Stomach smooth muscle (tissue), 2 donors: ENCODE results near the gene GPR157.
"Not testable (repeated sequence)": the region's sequence is repeated elsewhere in the genome, so short reads cannot be mapped to it uniquely, and the experiment has no call there.

Experiments used
- H3K27ac ChIP-seq: one replicate; pipeline ENCODE4 v1.7.0; 2013; ENCODE audit warnings: mild to moderate bottlenecking, low read length, inconsistent platforms
- H3K27me3 ChIP-seq, 2 donors: one replicate each; pipeline ENCODE4 v1.7.0; 2013; ENCODE audit warnings: low read length in 2 of 2; ENCODE audit not compliant: insufficient read depth in 2 of 2, control insufficient read depth in 1 of 2
- H3K36me3 ChIP-seq, 2 donors: one replicate each; pipeline ENCODE4 v1.7.0; 2013; ENCODE audit warnings: low read length in 2 of 2; ENCODE audit not compliant: control insufficient read depth in 2 of 2, insufficient read depth in 2 of 2
- H3K4me1 ChIP-seq: one replicate; pipeline ENCODE4 v1.7.0; 2013; ENCODE audit warnings: low read length; ENCODE audit not compliant: control insufficient read depth, insufficient read depth
- H3K4me3 ChIP-seq, 2 donors: one replicate each; pipeline ENCODE4 v1.7.0; 2013; ENCODE audit warnings: low read length in 2 of 2
- H3K9ac ChIP-seq, 2 donors: one replicate each; pipeline ENCODE4 v1.7.0; 2013; ENCODE audit warnings: low read length in 2 of 2, mild to moderate bottlenecking in 1 of 2
- H3K9me3 ChIP-seq, 2 donors: one replicate each; pipeline ENCODE4 v1.7.0; 2013; ENCODE audit warnings: low read length in 2 of 2; ENCODE audit not compliant: control insufficient read depth in 2 of 2
- donor health status: healthy.
- donor health status: Pancreatic carcinoma.

GPR157 gene

DNA sequence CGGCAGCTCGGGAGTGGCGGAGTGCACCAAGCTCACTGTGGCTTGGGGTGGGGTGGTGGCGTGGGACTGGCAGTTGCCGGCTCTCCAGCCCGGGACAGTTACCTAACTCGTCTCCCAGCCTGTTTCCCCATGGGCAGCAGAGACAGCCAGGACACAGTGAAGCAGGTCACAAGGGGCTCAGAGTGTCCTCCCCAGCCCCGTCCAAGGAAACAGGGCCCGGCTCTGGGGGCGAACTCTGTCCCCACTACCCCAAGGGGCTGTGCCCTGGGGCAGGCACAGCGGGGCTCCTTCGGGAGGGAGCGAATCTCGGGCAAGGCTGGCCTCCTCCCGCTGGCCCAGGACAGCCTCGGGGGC lies 759 bp downstream of the GPR157 start:
- Histone ChIP-seq H3K4me3 (peak overlapping the region; percentile 71 to 82), H3K36me3 (no peaks in the 10 kb centered on the region)

DNA sequence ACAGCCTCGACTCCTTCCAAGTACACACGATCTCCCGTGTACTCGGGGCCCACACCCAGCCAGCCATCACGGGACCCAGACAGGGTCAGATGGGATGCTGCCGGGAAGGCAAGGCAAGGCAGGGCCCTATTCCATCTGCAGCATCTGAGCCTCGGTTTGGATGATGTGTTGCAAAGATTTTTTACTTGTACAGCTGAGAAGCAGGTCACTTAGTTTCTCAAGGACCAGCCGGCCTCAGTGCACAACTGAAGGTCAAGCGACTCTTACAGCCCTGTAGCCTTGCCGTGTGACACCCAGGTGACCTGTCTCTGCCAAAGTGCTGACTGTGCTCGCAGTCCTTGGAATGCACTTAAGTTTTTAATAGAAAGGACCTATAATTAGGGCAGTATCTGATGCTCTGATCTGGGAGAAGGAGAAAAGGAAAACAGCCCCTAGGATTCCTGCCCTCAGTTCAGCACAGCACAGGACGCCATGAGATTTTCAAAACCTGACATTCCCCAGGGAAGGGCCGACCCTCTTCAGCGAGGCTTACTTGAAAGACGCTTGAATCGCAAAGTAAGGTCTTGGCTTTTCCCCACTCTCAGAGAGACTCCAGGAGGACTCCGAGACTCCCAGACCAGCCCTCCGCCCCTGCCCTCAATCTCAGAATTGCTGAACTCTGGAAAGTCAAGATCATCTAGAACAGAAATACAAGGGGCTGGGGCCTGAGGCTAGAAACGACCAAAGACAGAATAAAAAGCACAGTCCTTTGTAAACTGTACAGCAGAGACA lies 1.3 kb downstream of the GPR157 start:
- no peaks in the 10 kb centered on the region for H3K27me3 ChIP-seq
- H3K4me3 ChIP-seq, result peak overlapping the region; percentile 71 to 82
- H3K36me3 ChIP-seq, result no peaks in the 10 kb centered on the region
- H3K9ac ChIP-seq, result peak overlapping the region; percentile 64 to 74
- H3K27ac ChIP-seq, result peak overlapping the region; percentile 24
- peaks cover 22% of the 10 kb centered on the region for H3K4me1 ChIP-seq
- H3K9me3 ChIP-seq, result no peaks in the 10 kb centered on the region

More for the DNA sequence above, 759 bp downstream of the GPR157 start:
- Histone ChIP-seq H3K4me1 (peaks cover 22% of the 10 kb centered on the region), H3K27me3 (no peaks in the 10 kb centered on the region), H3K9ac (peak overlapping the region; percentile 64 to 74), H3K27ac (peak overlapping the region; percentile 24), H3K9me3 (no peaks in the 10 kb centered on the region)

DNA sequence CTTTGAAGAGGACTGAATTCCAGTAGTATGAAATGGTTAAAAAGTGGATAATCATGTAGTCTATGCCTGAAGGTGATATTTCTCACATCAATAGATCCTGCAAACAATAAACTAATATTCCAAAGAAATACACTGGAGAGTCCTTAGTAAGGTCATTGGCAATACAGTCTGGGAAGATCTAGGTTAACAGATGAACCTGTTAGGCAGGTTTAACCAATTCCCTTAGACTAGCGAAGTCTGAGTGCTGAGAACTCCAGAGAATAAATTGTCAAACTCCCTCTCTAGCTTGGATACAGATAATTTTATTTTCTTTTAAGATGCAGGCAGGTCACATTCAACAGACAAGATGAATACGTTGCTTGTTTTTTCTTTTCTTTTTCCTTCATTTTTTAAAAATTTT lies 2.4 kb downstream of the GPR157 start:
- peaks cover 22% of the 10 kb centered on the region for H3K4me1 ChIP-seq
- H3K9ac ChIP-seq, result no peak overlapping the region
- no peak overlapping the region for H3K4me3 ChIP-seq
- no peaks in the 10 kb centered on the region for H3K27me3 ChIP-seq
- no peak overlapping the region for H3K27ac ChIP-seq
- H3K36me3 ChIP-seq, result no peaks in the 10 kb centered on the region
- H3K9me3 ChIP-seq, result no peaks in the 10 kb centered on the region

DNA sequence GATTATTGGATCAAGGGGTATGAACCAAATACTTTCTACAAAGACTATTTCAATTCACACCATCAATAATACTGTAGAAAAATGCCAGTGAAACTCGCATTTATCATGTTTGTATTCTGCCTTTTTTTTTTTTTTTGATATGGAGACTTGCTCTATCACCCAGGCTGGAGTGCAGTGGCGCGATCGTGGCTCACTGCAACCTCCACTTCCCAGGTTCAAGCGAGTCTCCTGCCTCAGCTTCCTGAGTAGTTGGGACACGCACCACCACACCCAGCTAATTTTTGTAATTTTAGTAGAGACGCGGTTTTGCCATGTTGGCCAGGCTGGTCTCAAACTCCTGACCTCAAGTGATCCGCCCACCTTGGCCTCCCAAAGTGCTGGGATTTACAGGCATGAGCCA lies 3.1 kb downstream of the GPR157 start:
- not testable (repeated sequence) for H3K27me3 ChIP-seq, H3K27ac ChIP-seq, H3K9me3 ChIP-seq, H3K9ac ChIP-seq, H3K36me3 ChIP-seq, H3K4me3 ChIP-seq
- peaks cover 22% of the 10 kb centered on the region for H3K4me1 ChIP-seq

DNA sequence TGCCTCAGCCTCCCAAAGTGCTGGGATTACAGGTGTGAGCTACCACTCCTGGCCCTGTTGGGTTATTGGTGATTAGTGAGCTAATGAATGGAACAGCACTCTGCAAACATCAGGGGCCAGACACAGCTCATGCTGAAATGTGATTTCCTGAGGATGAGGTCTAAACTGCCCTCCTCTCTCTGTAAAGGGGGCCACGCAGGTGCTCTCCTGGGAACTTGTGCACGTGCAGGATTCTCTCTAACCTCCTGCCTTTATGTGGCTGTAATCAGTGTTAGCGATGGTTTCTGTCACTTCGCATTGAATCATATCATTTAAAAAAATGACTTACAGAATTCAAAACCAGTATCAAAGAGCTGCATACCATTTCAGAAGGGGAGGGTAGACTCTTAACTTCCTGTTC lies 3.6 kb downstream of the GPR157 start:
- Histone ChIP-seq H3K9ac (no peak overlapping the region), H3K36me3 (no peaks in the 10 kb centered on the region), H3K27ac (no peak overlapping the region), H3K9me3 (no peaks in the 10 kb centered on the region), H3K27me3 (no peaks in the 10 kb centered on the region), H3K4me1 (peaks cover 22% of the 10 kb centered on the region), H3K4me3 (no peak overlapping the region)

DNA sequence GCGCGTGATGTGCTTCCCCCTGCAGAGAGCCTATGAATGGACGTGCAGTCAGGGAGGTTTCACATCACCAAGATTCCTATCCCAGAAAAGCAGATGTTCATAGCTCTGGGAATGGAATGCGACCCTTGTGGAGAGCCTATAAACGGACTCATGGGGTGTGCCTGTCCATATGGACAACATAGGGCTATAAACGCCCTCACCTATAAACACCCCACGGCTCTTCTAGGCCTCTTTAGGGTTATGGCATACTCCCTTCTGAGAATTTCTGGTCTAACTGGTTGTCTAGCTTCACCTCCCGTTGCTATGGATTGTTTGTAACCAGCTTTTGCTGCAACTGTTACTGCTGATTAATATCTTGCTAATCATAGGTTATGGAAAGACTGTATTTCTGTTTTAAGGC lies 4.5 kb downstream of the GPR157 start:
- not testable (repeated sequence) for H3K9me3 ChIP-seq, H3K27ac ChIP-seq, H3K36me3 ChIP-seq, H3K27me3 ChIP-seq, H3K4me3 ChIP-seq, H3K9ac ChIP-seq
- H3K4me1 ChIP-seq, result peaks cover 19% of the 10 kb centered on the region

DNA sequence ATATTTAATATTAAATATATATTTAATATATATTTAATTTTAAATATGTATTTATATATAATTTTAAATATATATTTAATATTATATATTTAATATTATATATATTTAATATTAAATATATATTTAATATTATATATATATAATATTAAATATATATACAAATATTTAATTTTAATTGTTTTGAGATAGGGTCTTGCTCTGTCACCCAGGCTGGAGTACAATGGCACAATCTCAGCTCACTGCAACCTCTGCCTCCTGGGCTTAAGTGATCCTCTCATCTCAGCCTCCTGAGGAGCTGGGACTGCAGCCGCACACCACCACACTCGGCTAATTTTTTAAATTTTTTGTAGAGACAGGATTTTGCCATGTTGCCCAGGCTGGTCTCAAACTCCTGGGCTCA lies 5.2 kb downstream of the GPR157 start:
- H3K36me3 ChIP-seq, H3K27ac ChIP-seq, H3K9me3 ChIP-seq, H3K27me3 ChIP-seq, H3K4me3 ChIP-seq, H3K9ac ChIP-seq: not testable (repeated sequence)
- H3K4me1 ChIP-seq, result peaks cover 17% of the 10 kb centered on the region

DNA sequence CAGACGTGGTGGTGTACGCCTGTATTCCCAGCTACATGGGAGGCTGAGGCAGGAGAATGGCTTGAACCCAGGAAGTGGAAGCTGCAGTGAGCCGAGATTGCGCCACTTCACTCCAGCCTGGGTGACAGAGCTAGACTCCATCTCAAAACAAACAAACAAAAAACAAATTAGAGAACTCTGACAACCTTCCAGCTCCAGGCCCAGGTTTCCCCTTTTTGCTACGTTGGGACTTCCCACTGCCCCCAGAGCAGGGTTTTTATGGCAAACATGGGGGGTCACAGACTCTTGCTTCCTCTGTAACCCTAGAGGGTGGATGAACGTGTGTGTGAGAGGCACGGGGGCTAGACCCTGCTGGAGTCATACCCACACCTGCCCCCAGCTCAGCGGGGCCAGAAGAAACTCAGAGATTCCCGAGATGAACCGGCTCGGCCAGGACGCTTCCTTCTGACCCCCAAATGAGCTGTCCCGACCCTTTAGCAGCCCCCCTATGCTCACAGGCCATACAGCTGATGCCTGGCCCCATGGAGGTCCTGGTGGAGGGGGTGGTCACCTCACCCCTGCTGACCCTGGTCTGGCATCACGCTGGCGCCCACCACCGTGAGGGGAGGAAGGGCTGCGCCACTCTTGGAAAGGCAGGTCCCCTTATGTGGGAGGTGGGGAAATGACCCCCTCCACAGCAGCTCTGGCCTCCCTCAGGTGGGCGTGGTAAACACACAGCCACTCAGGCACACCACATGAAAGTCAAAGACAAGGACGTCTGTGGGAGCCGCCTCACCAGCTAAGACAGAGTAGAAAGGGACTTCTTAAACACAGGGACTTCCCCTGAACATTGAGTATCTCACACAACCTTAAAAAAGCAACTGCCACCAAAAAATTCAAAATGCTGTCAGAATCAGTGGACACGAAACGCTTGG lies 7.1 kb downstream of the GPR157 start:
- H3K27me3 ChIP-seq, result no peaks in the 10 kb centered on the region
- no peaks in the 10 kb centered on the region for H3K9me3 ChIP-seq
- H3K27ac ChIP-seq, result no peak overlapping the region
- peaks cover 0 to 5% of the 10 kb centered on the region in 2 donors for H3K36me3 ChIP-seq
- no peak overlapping the region for H3K9ac ChIP-seq
- no peak overlapping the region for H3K4me3 ChIP-seq
- H3K4me1 ChIP-seq, result no peaks in the 10 kb centered on the region

DNA sequence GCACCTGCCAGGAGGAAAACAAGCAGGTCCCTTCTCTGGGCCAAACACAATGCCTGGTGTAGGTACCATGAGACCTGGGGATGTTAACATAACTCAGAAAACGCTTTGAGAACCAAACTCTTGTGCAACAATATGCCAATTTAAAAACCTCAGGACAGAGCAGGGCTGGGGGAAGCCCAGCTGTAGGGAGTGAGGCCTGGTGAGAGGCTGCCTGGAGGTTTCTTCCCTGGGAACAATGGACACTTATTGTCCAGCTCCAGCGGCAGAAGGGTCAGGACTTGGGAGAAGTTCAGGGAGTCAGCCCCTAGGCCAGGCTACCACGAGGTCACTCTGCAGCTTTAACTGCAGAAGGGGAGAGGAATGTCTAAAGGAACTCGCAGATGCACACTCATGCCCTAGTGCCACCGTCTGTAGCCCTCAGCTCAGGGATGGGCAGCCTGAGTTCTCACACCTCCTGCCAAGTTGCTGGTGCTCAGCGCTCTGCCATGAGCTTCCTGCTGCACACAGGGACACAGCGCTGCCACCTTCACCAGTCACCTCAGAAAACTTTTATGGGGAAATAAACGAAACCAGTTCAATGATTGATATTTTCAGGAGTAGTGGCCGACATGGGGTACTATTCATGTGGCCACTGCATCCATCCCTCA lies 8.5 kb downstream of the GPR157 start:
- H3K9me3 ChIP-seq, result no peaks in the 10 kb centered on the region
- H3K4me1 ChIP-seq, result no peaks in the 10 kb centered on the region
- H3K4me3 ChIP-seq, result no peak overlapping the region
- H3K36me3 ChIP-seq, result peaks cover 0 to 5% of the 10 kb centered on the region in 2 donors
- H3K9ac ChIP-seq, result no peak overlapping the region
- H3K27ac ChIP-seq, result no peak overlapping the region
- H3K27me3 ChIP-seq, result no peaks in the 10 kb centered on the region

DNA sequence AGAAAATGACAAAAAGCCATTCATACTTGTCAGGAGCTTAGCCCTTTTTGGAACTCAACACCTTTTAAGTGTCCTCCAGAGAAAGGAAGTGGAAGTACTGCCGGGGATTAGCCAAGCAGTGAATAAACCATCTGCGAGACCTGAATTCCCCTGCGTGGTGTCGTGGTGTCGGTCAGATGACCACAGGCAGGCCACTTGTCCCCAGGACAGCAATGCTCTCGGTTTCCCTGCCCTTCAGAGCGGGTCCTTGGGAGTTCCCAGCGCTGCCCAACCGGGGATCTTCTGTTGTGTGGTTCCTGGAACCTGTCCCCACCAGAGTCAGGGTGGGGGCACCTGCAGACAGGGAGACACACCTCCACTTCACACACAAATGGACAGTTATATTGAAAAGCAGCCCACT lies 9.2 kb downstream of the GPR157 start:
- Histone ChIP-seq H3K9ac (no peak overlapping the region), H3K27me3 (no peaks in the 10 kb centered on the region), H3K27ac (no peak overlapping the region), H3K9me3 (no peaks in the 10 kb centered on the region), H3K4me3 (no peak overlapping the region), H3K4me1 (no peaks in the 10 kb centered on the region), H3K36me3 (peaks cover 0 to 5% of the 10 kb centered on the region in 2 donors)
